GM21447 (cell line): ENCODE results near the gene MICU1.
A peak's percentile ranks its signal among the peaks of the same experiment; 100 is the strongest.
"Not testable (repeated sequence)": the region's sequence is repeated elsewhere in the genome, so short reads cannot be mapped to it uniquely, and the experiment has no call there.

Experiments used
- ATAC-seq: cut with Tn5 transposase; IDR thresholded peaks from one replicate; pipeline ENCODE4 v1.9.1; 2021; ENCODE audit not compliant: unreplicated experiment

MICU1 gene

GRCh38 chr10:72563327-72563932 lies 62.4 kb downstream of the MICU1 start:
- ATAC-seq: peak; percentile 74

- peak; percentile 47 for ATAC-seq
Observed at GRCh38 chr10:72561745-72562166, 64.1 kb downstream of the MICU1 start.

GRCh38 chr10:72557362-72557761 lies 68.5 kb downstream of the MICU1 start:
- ATAC-seq: no peak

GRCh38 chr10:72552857-72553256 lies 73.0 kb downstream of the MICU1 start:
- ATAC-seq: no peak

GRCh38 chr10:72550239-72550638 lies 75.6 kb downstream of the MICU1 start:
- ATAC-seq: no peak

GRCh38 chr10:72545546-72545945 lies 80.3 kb downstream of the MICU1 start:
- ATAC-seq: no peak

GRCh38 chr10:72543855-72544254 lies 82.0 kb downstream of the MICU1 start:
- not testable (repeated sequence) for ATAC-seq

- ATAC-seq: no peak
Observed at GRCh38 chr10:72542396-72542815, 83.5 kb downstream of the MICU1 start.

- no peak for ATAC-seq
Observed at GRCh38 chr10:72541337-72541736, 84.5 kb downstream of the MICU1 start.

- no peak for ATAC-seq
Observed at GRCh38 chr10:72540193-72540807, 85.6 kb downstream of the MICU1 start.

GRCh38 chr10:72539137-72539536 lies 86.7 kb downstream of the MICU1 start:
- no peak for ATAC-seq

- no peak for ATAC-seq
Observed at GRCh38 chr10:72525689-72526088, 100.2 kb downstream of the MICU1 start.

- no peak for ATAC-seq
Observed at GRCh38 chr10:72525277-72525676, 100.6 kb downstream of the MICU1 start.

GRCh38 chr10:72524489-72524888 lies 101.4 kb downstream of the MICU1 start:
- ATAC-seq: no peak

- no peak for ATAC-seq
Observed at GRCh38 chr10:72523932-72524396, 101.9 kb downstream of the MICU1 start.

- no peak for ATAC-seq
Observed at GRCh38 chr10:72523062-72523461, 102.8 kb downstream of the MICU1 start.

- no peak for ATAC-seq
Observed at GRCh38 chr10:72517244-72517643, 108.6 kb downstream of the MICU1 start.

- ATAC-seq: no peak
Observed at GRCh38 chr10:72515455-72515854, 110.4 kb downstream of the MICU1 start.

- no peak for ATAC-seq
Observed at GRCh38 chr10:72513910-72514309, 112.0 kb downstream of the MICU1 start.

- no peak for ATAC-seq
Observed at GRCh38 chr10:72511459-72511858, 114.4 kb downstream of the MICU1 start.

- no peak for ATAC-seq
Observed at GRCh38 chr10:72509941-72510340, 115.9 kb downstream of the MICU1 start.

GRCh38 chr10:72509206-72509799 lies 116.6 kb downstream of the MICU1 start:
- no peak for ATAC-seq
